Natural killer cell treated with Interleukin-12 subunit alpha and Interleukin-12 subunit beta and Interleukin-15 and Interleukin-18, amount 100 ng/mL, for 72 hours (primary cell): ENCODE data around the gene ABCG4. TPM values are rescaled to one million over a fixed set of nuclear protein-coding genes. Genes with fewer than 3 reads are reported as not detected.

Experiments
- ATAC-seq, 2 donors: fragments of 150-1000 bp; cut with Tn5 transposase in 1 of 2; sonication (Bioruptor Pico), chemical (Tn5 transposase) in 1 of 2; 2 replicates each; pipeline ENCODE4 v1.10.0; 2021
- DNase-seq: peaks from one replicate; pipeline ENCODE4 v3.0.0; 2022; ENCODE audit warnings: low spot score
- H3K27ac Mint-ChIP-seq, 2 donors: 1 replicate in 1 of 2; 2 replicates in 1 of 2; pipeline ENCODE4 v1.8.0; 2022; ENCODE audit warnings: mixed read lengths in 2 of 2, mild to moderate bottlenecking in 1 of 2, moderate library complexity in 1 of 2
- H3K27me3 Mint-ChIP-seq, 2 donors: 1 replicate in 1 of 2; 2 replicates in 1 of 2; pipeline ENCODE4 v1.8.0; 2022; ENCODE audit warnings: mixed read lengths in 2 of 2
- H3K36me3 Mint-ChIP-seq: one replicate; pipeline ENCODE4 v1.8.0; 2022; ENCODE audit warnings: mixed read lengths
- H3K4me1 Mint-ChIP-seq, 2 donors: 1 replicate in 1 of 2; 2 replicates in 1 of 2; pipeline ENCODE4 v1.8.0; 2022; ENCODE audit warnings: low read depth in 2 of 2, mixed read lengths in 2 of 2, mild to moderate bottlenecking in 1 of 2
- H3K4me3 Mint-ChIP-seq: one replicate; pipeline ENCODE4 v1.8.0; 2022; ENCODE audit warnings: mixed read lengths
- H3K9me3 Mint-ChIP-seq: 2 replicates; pipeline ENCODE4 v1.8.0; 2022; ENCODE audit warnings: mixed read lengths
- total RNA-seq, 2 donors: library from RNA; stranded (reverse); gene quantifications; one replicate each; pipeline ENCODE4 v1.2.3, GENCODE V29; 2022

Gene ABCG4
- total RNA-seq, 2 donors from 2014 or later = not detected

DNA sequence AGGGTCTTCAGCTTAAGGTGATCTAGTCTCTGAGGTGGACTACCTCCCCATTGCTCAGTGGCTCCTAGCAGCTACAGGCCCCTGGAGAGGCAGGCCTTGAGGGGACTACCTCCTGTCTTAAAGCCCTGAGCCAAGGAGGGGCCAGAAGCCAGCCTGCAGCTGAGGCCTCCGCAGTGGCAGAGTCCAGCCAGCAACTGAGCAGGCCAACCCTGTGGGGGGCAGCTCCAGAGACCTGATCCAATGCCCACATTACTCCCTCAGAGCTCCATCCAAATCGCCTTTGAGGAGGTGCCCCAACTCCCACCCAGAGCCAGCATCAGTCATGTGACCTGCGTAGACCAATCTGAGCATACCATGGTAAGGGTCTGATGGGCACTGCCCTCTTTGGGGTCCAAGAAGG, 39.0 kb upstream of the ABCG4 start:
- Mint-ChIP-seq H3K9me3 (no peaks in the 10 kb centered on the region), H3K4me1 (peaks cover 34 to 39% of the 10 kb centered on the region in 2 donors), H3K4me3 (peak overlapping the region; percentile 97), H3K27me3 (no peaks in the 10 kb centered on the region), H3K36me3 (peaks cover 8% of the 10 kb centered on the region), H3K27ac (peak overlapping the region; percentile 81 to 88)
- ATAC-seq (no peak), DNase-seq (no peak)

DNA sequence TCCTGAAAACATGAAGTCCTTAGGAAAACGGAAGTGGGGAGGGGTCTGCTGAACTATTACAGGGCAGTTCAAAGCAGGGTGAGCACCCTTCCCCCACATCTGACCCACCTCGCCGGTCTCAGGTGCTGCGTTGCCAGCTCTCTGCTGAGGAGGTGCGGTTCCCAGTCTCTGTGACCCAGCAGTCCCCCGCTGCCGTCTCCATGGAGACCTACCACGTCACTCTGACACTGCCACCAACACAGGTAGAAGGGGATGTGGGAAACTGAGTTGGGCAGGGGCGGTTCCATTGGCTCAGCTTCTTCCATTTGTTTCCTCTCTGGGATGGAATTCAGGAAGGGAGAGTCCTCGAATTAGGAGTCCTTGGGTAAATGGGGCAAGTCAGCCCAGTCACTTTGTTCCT, 38.4 kb upstream of the ABCG4 start:
- Mint-ChIP-seq H3K4me1 (peaks cover 38 to 42% of the 10 kb centered on the region in 2 donors), H3K4me3 (no peak overlapping the region), H3K27me3 (no peaks in the 10 kb centered on the region), H3K36me3 (peaks cover 13% of the 10 kb centered on the region), H3K27ac (peak overlapping the region in 1 of 2 donors; percentile 29), H3K9me3 (no peaks in the 10 kb centered on the region)
- no peak for DNase-seq
- ATAC-seq = no peak

DNA sequence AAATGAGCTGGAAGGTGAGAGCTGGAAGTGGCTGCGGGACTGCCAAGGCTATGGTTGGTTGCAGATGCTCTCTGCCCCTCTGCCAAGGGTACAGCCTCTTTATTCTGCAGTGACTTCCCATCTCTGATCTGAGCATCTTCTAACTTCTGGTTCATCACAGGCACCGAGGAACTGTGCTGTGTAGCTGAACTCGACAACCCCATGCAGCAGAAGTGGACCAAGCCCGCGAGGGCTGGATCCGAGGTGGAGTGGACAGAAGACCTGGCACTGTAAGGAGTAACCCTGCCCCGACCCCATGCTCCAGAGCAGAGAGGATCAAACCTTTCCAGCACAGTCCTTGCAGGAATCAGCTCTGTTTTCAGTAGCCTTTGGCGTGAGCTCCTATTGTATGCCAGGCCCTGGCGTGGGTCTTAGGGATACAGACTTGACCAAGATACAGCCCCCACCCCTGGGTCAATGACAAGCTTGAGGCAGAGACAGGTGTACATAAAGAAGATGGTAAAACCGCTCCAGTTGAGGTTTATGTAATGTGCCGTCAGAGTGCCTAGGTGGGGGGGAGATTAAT, 37.4 kb upstream of the ABCG4 start:
- Mint-ChIP-seq H3K4me3 (no peak overlapping the region), H3K27me3 (no peaks in the 10 kb centered on the region), H3K9me3 (no peaks in the 10 kb centered on the region), H3K36me3 (peaks cover 16% of the 10 kb centered on the region), H3K4me1 (peaks cover 33 to 39% of the 10 kb centered on the region in 2 donors), H3K27ac (peak overlapping the region in 1 of 2 donors; percentile 79)
- DNase-seq (no peak), ATAC-seq (no peak)

DNA sequence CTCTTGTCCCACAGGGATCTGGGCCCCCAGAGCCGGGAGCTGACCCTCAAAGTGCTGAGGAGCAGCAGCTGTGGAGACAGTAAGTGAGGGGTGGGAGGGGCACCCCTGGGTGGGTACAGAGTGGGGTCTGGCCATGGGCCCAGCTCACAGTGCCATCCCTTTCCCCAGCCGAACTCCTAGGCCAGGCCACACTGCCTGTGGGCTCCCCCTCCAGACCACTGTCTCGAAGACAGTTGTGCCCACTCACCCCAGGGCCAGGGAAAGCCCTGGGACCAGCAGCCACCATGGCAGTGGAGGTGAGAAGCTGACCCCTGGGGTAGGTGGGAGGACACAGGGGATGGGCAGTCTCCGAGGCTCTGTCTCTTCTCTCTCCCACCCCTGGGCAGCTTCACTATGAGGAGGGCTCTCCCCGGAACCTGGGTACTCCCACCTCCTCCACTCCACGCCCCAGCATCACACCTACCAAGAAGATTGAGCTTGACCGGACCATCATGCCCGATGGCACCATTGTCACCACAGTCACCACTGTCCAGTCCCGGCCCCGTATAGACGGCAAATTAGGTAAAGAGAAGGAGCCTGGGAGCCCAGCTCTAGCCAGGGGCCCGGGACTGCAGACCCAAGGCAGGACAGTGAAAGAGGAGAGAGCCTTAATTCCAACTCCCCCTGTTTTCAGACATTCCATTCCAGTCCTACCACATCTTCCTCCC, 36.4 kb upstream of the ABCG4 start:
- Mint-ChIP-seq H3K27ac (no peak overlapping the region), H3K27me3 (no peaks in the 10 kb centered on the region), H3K36me3 (peaks cover 16% of the 10 kb centered on the region)

DNA sequence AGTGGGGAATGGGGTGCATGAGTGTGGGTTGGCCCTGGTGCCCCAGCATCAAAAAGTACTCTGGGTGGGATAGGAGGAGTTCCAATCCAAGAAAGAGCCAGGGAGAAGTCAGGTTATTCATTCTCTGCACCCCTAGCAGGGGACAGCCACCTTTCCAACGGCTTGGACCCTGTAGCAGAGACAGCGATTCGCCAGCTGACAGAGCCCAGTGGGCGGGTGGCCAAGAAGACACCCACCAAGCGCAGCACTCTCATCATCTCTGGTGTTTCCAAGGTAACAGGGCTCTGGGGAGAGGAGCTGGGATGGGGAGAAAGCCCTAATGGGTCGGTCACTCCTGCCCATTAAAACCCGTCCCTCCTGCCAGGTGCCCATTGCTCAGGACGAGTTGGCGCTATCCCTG, 35.1 kb upstream of the ABCG4 start:
- no peaks in the 10 kb centered on the region for H3K27me3 Mint-ChIP-seq
- H3K4me1 Mint-ChIP-seq = peaks cover 21 to 26% of the 10 kb centered on the region in 2 donors
- ATAC-seq = no peak
- DNase-seq = no peak
- H3K4me3 Mint-ChIP-seq = no peak overlapping the region
- H3K36me3 Mint-ChIP-seq = peaks cover 16% of the 10 kb centered on the region
- no peaks in the 10 kb centered on the region for H3K9me3 Mint-ChIP-seq
- no peak overlapping the region for H3K27ac Mint-ChIP-seq

More for the DNA sequence above, 36.4 kb upstream of the ABCG4 start:
- DNase-seq = no peak
- no peaks in the 10 kb centered on the region for H3K9me3 Mint-ChIP-seq
- peaks cover 27 to 34% of the 10 kb centered on the region in 2 donors for H3K4me1 Mint-ChIP-seq
- no peak for ATAC-seq
- no peak overlapping the region for H3K4me3 Mint-ChIP-seq

DNA sequence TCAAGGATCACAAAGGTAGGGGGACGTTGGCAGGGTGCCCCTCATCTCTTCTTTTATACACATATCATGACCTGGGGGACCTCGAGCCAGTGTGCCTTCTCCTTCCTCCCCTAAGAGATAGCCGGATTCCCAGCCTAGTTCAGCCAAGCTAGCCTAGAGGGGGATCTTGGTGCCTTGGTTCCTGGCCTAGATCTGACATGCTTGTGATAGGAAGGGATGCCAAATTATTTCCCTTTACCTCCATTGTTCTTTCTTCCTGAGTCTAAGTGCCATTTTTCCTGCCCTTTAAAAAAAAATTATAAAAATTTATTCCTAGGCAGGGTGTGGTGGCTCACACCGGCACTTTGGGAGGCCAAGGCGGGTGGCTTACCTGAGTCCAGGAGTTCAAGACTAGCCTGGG, 34.5 kb upstream of the ABCG4 start:
- H3K4me3 Mint-ChIP-seq = no peak overlapping the region

DNA sequence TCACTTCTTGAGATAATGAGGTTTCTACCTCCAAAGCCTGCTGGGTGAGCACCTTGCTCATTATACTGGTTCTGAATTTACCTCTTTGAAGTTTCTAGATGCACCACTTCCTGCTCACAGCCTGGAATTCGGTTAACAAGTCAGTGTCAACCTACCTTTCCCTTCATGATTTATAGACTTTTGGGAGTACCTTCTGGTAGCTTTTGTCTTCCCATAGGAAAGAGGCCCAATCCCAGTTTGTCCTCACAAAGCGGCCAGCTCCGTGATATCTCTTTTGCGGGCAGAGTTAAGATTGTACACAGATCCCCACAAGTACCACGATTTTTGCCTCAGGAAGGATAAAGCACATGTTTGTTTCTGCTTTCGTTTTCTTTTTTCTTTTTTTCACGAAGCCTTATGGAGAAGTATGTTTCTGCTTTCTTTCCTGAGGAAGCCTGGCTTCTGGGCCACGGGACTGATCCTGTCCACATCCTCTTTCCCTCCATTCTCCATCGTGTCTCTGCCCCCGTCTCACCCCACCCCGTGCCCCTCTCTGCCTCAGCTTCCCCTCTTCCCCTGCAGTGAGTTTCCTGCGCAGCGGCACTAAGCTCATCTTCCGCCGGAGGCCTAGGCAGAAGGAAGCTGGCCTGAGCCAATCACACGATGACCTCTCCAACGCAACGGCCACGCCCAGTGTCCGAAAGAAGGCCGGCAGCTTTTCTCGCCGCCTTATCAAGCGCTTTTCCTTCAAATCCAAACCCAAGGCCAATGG, 33.2 kb upstream of the ABCG4 start:
- peaks cover 13 to 15% of the 10 kb centered on the region in 2 donors for H3K4me1 Mint-ChIP-seq
- DNase-seq (no peak), ATAC-seq (no peak)
- no peak overlapping the region for H3K4me3 Mint-ChIP-seq
- H3K27me3 Mint-ChIP-seq = no peaks in the 10 kb centered on the region
- no peaks in the 10 kb centered on the region for H3K9me3 Mint-ChIP-seq
- H3K36me3 Mint-ChIP-seq = peaks cover 16% of the 10 kb centered on the region
- H3K27ac Mint-ChIP-seq = peak overlapping the region; percentile 68 to 71

More for the DNA sequence above, 34.5 kb upstream of the ABCG4 start:
- Mint-ChIP-seq H3K4me1 (peaks cover 15 to 20% of the 10 kb centered on the region in 2 donors), H3K36me3 (peaks cover 16% of the 10 kb centered on the region), H3K27me3 (no peaks in the 10 kb centered on the region), H3K9me3 (no peaks in the 10 kb centered on the region), H3K27ac (no peak overlapping the region)
- ATAC-seq = no peak
- no peak for DNase-seq

DNA sequence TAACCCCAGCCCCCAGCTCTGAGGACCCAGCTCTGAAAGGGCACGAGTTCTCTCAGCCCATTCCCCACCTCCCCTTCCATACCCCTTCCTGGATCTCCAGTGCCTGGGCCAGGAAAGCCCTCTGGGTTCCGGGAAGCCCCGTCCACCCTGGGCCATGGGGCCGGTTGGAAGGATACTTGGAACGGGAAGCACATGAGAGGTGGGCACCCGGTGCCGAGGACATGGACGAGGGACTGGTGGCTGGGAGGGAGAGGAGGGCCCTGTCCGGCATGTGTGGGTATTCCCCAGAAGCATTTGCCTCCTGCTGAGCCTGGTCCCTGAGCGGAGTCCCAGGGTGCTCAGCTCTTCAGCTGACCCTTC, 32.6 kb upstream of the ABCG4 start:
- DNase-seq = no peak
- Mint-ChIP-seq H3K27ac (no peak overlapping the region), H3K4me1 (peaks cover 19% of the 10 kb centered on the region in 2 donors), H3K36me3 (peaks cover 16% of the 10 kb centered on the region), H3K27me3 (no peaks in the 10 kb centered on the region), H3K4me3 (no peak overlapping the region), H3K9me3 (no peaks in the 10 kb centered on the region)
- no peak for ATAC-seq

DNA sequence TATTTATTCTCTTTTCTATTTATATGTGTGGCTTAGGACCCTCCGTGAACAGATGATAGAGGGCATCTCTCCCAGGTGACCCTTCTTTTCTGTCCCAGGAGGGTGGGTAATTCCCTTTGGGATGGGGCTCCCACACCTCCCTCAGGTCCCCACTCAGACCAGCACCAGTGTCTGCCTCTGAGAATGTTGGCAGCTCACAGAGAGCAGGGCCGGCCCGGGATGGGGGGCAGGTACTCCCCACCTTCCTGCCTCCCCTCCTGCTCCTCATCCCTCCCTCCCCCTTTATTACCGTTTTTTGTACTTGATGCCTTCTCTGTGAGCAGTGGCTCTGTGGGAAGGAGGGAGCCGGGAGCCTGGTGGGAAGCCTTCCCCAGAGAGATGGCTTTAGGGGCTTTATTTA, 32.3 kb upstream of the ABCG4 start:
- H3K9me3 Mint-ChIP-seq = no peaks in the 10 kb centered on the region
- no peak for ATAC-seq
- no peak overlapping the region for H3K4me3 Mint-ChIP-seq
- peaks cover 12% of the 10 kb centered on the region for H3K36me3 Mint-ChIP-seq
- H3K4me1 Mint-ChIP-seq = peaks cover 18 to 21% of the 10 kb centered on the region in 2 donors
- no peaks in the 10 kb centered on the region for H3K27me3 Mint-ChIP-seq
- H3K27ac Mint-ChIP-seq = peak overlapping the region in 1 of 2 donors; percentile 5
- DNase-seq = no peak

DNA sequence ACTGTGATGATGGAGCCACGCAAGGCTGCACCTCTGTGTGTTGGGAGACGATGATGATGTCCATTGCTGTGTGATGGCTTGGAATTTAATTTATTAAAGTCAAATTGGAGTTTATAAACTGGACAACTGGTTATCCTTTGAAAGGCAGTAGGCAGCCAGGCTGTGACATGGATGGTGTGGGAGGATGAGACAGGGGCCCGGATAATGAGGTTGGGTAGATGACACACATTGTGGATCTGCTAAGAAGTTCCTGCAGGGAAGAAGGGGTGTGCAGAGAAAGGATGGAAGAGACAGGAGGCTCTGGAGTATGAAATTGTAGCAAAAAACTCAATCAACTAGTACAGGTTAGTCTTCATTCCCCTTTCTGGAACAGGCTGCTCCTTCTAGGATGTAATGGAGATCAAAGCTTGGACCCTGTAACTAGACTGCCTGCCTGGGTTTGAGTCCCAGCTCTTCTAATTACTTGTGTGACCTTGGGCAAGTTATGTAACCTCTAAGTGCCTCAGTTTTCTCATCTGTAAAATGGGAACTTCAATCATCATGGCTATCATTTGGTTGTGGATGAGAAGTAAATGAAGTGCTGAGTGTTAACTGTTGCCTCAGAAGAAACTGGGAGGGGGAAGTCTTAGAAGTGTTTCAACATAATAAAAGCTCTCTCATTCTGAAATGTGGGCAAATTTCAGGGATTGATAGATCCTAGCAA, 31.7 kb upstream of the ABCG4 start:
- peaks cover 19 to 26% of the 10 kb centered on the region in 2 donors for H3K4me1 Mint-ChIP-seq
- H3K36me3 Mint-ChIP-seq = peaks cover 7% of the 10 kb centered on the region
- no peaks in the 10 kb centered on the region for H3K9me3 Mint-ChIP-seq
- ATAC-seq (no peak), DNase-seq (no peak)
- peak overlapping the region in 1 of 2 donors; percentile 5 for H3K27ac Mint-ChIP-seq
- no peaks in the 10 kb centered on the region for H3K27me3 Mint-ChIP-seq
- no peak overlapping the region for H3K4me3 Mint-ChIP-seq

DNA sequence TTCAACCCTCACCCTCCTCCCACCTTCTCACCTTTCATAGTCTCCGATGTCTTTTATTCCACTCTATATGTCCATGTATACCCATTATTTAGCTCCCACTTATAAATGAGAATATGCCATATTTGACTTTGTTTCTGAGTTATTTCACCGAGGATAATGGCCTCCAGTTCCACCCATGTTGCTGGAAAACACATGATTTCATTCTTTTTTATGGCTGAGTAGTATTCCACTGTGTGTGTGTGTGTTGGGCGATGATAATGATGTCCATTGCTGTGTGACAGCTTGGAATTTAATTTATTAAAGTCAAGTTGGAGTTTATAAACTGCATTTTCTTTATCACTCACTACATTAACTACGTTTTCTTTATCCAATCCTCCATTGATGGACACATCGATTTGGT, 30.6 kb upstream of the ABCG4 start:
- Mint-ChIP-seq H3K36me3 (peaks cover 7% of the 10 kb centered on the region), H3K4me1 (peaks cover 24 to 37% of the 10 kb centered on the region in 2 donors), H3K27ac (no peak overlapping the region), H3K4me3 (no peak overlapping the region), H3K9me3 (no peaks in the 10 kb centered on the region), H3K27me3 (no peaks in the 10 kb centered on the region)
- DNase-seq (no peak), ATAC-seq (no peak)

DNA sequence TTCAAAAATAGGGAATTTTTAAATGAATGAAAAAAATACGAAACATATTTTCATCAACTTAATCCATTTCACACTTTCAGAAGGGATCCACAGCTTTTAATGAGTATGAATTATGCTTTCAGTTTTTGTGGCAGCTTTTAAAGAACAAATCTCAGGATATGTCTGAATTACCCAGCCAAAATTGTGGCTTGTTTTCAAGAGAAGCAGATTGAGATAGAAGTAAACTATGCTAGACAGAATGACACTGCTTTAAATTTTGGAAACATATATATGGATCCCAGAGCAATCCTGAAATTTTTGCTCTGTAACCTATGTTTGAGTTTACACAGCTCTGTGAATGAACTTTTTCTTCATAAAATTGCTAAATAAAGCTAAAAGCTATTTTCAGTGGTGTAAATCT, 29.9 kb upstream of the ABCG4 start:
- ATAC-seq = no peak
- Mint-ChIP-seq H3K27ac (no peak overlapping the region), H3K36me3 (peaks cover 7% of the 10 kb centered on the region)

DNA sequence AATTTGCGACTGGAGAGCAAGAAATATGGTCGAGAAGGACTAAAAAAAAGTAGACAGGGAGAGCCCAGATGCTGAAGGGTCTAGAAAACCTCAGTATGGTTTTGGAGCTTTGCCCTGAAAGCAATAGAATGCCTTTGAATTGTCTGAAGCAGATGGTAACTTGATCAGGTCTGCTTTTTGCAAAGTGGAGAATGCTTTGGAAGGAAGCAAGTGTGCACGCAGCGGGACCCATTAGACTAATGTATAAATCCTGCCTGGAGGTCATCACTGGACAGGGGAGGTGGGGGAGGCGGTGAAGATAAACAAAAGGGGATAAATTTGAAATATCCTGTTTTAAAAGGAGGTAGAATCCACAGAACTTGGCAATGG, 28.2 kb upstream of the ABCG4 start:
- peaks cover under 1% of the 10 kb centered on the region for H3K36me3 Mint-ChIP-seq
- DNase-seq = no peak
- H3K4me3 Mint-ChIP-seq = peak overlapping the region; percentile 98
- peaks cover 21 to 32% of the 10 kb centered on the region in 2 donors for H3K4me1 Mint-ChIP-seq
- H3K27ac Mint-ChIP-seq = peak overlapping the region; percentile 74 to 90
- H3K27me3 Mint-ChIP-seq = no peaks in the 10 kb centered on the region
- no peak for ATAC-seq
- H3K9me3 Mint-ChIP-seq = no peaks in the 10 kb centered on the region

More for the DNA sequence above, 29.9 kb upstream of the ABCG4 start:
- H3K4me1 Mint-ChIP-seq = peaks cover 24 to 38% of the 10 kb centered on the region in 2 donors
- DNase-seq = no peak
- H3K9me3 Mint-ChIP-seq = no peaks in the 10 kb centered on the region
- H3K4me3 Mint-ChIP-seq = no peak overlapping the region
- no peaks in the 10 kb centered on the region for H3K27me3 Mint-ChIP-seq
